Hematopoietic multipotent progenitor cell treated with erythropoietin and hydrocortisone succinate and interleukin-3 and kit ligand, for 17 days (in vitro differentiated cells): Measurements from ENCODE around the gene ERVK3-1.
"Not testable (repeated sequence)": the region's sequence is repeated elsewhere in the genome, so short reads cannot be mapped to it uniquely, and the experiment has no call there.

Experiments used
- DNase-seq: peaks from one replicate; pipeline ENCODE4 v3.0.0-alpha.2; 2015; ENCODE audit warnings: low spot score

The ERVK3-1 gene

DNA sequence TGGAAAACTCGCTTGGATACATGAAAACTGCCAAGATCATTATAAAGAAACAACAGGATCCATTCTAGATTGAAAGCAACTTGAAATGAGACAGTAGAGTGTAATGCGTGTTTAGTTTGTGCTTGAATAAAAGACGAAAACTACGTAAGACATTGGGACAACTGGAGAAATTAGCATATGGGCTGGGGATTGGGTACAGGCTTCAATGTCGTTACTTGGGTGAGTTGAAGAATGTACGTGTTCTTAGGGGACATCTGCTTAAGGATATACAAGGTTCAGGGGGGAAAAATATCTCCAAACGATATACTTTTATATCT, 471 bp upstream of the ERVK3-1 start:
- DNase-seq: no peak

- no peak for DNase-seq
These were observed 751 bp downstream of the ERVK3-1 start for GRCh38 chr19:58305932-58306323.

GRCh38 chr19:58307736-58308135, 2.6 kb downstream of the ERVK3-1 start:
- no peak for DNase-seq

- DNase-seq: not testable (repeated sequence)
These were observed 5.5 kb downstream of the ERVK3-1 start for GRCh38 chr19:58310685-58311084.

GRCh38 chr19:58311345-58311865, 6.2 kb downstream of the ERVK3-1 start:
- no peak for DNase-seq

- DNase-seq: no peak
These were observed 10.4 kb downstream of the ERVK3-1 start for GRCh38 chr19:58315580-58315979.

DNA sequence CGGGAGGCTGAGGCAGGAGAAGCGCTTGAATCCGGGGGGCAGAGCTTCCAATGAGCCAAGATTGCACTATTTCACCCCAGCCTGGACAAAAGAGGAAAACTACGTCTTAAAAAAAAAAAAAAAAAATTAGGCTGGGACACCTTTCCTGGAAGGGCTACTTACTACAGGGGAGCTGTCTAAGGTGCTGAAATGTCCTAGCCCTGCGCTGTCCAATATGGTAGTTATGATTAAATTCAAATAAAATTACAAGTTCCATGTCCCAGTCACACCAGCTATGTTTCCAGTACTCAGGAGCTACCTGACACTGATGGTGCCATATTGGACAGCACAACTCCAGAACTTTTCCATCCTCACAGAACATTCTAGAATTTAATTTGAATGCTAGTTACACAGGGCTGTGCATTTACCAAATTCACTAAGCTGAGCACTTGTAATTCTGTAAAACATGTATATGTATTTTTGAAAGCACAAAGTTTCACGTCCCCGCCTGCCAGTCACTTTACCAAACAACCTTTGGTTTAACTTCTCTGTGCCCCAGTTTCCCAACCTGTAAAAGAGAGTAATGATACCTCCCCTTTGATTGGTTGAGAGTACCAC, 12.4 kb downstream of the ERVK3-1 start:
- DNase-seq: no peak

GRCh38 chr19:58318297-58318696, 13.1 kb downstream of the ERVK3-1 start:
- no peak for DNase-seq

- no peak for DNase-seq
These were observed 14.1 kb downstream of the ERVK3-1 start for GRCh38 chr19:58319241-58319640.

DNA sequence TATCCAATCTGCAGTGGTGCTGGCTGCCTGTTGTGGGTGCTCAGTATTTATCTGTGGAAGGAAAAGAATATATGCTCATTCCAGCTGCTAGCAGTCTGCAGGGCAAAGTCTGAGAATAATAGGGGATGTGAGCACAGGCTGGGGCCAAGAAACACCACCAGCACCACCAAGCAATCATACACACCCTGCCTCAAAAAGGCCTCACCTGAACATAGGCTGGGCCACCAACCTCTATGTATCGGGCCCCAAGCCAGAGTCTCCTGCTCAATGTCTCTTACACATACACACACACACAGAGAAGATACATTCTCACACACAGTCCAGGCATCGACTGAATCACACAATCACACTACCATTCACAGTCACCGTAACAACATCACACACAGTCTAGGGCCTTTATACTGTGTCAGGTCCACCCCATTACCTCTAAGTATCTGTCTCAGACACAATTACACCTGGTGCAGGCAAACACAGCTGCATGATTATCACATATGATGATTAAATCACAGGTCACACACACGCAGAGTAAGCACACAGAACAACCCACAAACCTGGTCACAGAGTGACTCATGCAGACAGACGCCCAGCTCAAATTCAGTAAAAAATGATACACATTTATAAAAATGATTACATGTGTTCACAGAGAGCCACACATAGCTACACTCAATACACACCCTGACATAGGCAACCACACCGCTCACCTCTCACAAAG, 20.3 kb downstream of the ERVK3-1 start:
- no peak for DNase-seq

GRCh38 chr19:58326501-58326913, 21.3 kb downstream of the ERVK3-1 start:
- no peak for DNase-seq

- DNase-seq: peak; percentile 96
These were observed 21.9 kb downstream of the ERVK3-1 start, which contains the start of gene ZSCAN22 for GRCh38 chr19:58326914-58327726. Gene ZSCAN22 (plus strand): TSS chr19:58326994. CDS start chr19:58334803, 7,809 bp downstream.

DNA sequence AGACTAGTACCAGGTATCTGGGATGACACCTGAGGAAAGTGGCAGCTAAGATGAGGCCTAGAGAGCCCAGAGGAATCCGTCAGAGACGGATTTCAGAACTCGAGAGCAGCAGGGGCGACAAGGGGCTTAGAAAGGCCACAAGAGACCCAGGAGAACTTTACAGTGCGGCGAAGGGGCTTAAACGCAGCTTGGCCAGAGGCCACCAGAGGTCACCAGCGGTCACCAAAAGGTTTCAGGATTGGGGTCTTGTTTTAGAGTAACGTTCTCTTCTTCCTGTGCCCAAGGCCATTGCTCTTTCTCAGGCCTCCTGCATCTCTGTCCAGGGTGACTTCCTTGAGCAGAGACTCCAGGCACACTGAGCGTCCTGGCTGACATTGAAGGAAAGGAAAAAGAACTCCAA, 23.8 kb downstream of the ERVK3-1 start:
- peak; percentile 18 for DNase-seq

GRCh38 chr19:58330458-58330857, 25.3 kb downstream of the ERVK3-1 start:
- peak; percentile 25 for DNase-seq

GRCh38 chr19:58332697-58333096, 27.5 kb downstream of the ERVK3-1 start:
- no peak for DNase-seq

DNA sequence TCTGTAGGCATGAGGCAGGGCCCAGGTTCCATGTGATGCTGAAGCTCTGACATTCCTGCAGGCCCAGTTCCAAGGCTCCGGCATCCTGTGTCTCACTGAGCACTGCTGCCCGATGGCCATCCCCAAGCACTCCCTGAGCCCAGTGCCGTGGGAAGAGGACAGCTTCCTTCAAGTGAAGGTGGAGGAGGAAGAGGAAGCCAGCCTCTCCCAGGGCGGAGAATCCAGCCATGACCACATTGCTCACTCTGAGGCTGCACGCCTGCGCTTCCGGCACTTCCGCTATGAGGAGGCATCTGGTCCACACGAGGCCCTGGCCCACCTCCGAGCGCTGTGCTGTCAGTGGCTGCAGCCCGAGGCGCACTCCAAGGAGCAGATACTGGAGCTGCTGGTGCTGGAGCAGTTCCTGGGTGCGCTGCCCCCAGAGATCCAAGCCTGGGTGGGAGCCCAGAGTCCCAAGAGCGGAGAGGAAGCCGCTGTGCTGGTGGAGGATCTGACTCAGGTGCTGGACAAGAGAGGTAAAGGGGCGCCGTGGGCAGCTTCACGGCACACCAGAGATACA, 29.6 kb downstream of the ERVK3-1 start:
- DNase-seq: no peak

DNA sequence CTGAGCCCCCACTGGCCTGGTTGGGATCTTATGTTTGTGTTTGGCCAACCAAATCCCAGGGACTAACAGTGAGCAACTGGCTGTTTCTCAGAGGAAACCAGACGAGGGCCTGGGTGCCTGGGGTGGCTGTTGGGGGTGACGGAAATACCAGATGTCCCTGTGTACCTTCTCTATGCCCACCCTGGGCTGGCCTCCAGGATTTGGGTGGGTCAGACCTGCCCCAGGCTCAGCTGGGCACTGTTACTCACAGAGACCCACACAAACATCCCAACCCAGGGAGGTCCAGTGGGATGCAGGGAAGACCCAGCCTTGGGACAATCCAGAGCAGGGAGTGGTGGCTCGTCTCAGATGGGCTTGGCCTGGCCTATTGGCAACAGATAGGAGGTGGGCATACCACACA, 30.5 kb downstream of the ERVK3-1 start:
- no peak for DNase-seq

DNA sequence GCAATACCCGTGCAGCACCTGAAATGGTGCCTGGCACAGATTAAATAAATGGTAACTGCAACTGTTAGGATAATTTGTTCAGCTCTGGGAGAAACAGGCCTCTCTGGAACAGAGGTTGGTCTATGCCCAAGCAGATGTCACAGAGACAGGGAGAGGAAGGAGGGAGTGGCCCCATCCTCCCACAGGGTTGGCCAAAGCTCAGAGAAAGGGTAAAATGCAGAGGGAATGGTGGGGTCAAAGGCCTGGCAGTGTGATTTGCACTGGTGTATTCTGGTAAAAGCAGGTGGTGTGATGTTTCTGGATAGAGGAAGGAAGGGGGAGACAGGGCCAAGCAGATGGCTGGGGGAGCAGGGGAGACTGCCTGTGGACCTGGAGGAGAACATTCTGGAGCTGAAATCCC, 31.0 kb downstream of the ERVK3-1 start:
- DNase-seq: no peak

DNA sequence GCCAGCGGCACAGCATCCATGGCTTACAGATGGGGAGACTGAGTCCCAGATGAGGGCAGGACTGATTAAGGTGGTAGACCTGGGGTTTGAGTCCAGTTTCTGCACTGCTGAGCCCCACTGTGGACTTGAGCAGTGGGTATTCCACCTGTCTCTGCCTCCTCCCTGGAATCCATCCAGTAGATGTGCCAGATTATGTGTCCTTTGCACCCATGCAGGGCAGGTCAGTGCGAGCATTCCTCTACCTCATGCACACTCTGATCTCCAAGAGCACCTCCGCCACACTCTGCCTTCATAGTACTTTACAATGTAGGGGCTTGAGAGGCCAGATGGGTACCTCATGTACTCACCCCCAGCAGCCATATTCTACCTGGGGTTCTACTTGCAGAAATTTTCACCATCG, 31.6 kb downstream of the ERVK3-1 start:
- DNase-seq: no peak

DNA sequence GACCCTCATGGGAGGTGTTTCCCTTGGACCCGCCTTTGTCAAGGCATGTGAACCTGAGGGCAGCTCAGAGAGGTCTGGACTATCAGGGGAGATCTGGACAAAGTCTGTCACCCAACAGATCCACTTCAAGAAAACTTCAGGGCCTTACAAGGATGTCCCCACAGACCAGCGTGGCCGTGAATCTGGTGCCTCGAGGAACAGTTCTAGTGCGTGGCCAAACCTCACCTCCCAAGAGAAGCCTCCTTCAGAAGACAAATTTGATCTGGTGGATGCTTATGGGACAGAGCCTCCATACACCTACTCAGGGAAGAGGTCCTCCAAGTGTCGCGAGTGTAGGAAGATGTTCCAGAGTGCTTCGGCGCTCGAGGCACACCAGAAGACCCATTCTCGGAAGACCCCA, 33.2 kb downstream of the ERVK3-1 start:
- DNase-seq: no peak

GRCh38 chr19:58338825-58339558, 33.8 kb downstream of the ERVK3-1 start:
- DNase-seq: no peak

DNA sequence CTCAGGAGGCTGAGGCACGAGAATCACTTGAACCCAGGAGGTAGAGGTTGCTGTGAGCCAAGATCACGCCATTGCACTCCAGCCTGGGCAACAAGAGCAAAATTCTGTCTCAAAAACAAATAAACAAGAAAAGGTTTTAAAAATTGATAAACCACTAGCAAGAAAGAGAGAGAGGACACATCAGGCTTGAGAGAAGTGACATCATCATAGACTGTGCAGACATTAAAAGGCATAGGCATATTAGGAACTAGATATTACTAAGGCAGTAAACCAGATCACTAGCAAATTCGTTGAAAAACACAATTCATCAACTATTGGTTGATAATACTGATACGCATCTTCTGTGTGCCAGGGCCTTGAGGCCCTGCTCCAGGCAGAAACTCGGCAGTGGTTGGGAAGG, 40.4 kb downstream of the ERVK3-1 start:
- DNase-seq: no peak
